ENCODE measurements around the gene RHOB.

DNA sequence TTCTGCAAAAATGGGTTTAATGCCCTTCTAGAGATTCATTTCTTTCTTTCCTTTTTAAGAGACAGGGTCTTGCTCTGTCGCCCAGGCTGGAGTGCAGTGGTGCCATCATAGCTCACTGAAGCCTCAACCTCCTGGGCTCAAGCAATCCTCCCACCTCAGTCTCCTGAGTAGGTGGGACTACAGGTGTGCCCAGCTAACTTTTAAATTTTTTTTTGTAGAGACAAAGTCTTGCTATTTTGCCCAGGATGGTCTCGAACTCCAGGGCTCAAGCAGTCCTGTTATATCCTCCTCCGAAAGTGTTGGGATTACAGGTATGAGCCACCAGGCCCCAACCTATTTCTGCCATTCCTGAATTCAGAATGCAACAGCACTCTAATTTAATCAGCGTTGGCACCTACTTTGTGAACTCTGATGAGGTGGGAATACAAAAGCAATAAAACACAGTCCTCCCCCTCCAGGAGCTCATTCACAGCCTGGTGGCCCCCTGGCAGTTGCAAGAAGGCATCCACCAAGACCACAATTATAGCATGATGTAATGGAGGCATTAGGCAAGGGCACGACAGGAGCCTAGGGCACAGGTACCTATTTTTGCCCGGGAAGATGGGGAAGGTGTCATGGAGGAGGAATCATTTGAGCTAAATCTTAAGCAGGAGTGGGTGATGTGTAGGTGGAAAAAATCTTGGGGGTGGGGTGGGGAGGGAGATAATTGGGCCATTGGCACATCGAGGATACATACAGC, 5.1 kb downstream of the RHOB start:
- TF ChIP-seq EZH2 (IDR thresholded peaks at IDR 0.05; ENCODE audit: borderline replicate concordance, insufficient read depth, low read length, poor library complexity, severe bottlenecking) (no peak), POLR2AphosphoS5 (IDR thresholded peaks at IDR 0.05) (no peak), RAD21 (conservative IDR thresholded peaks at IDR 0.05) (no peak), MXI1 (conservative IDR thresholded peaks at IDR 0.05; ENCODE audit: poor library complexity, severe bottlenecking) (no peak), SMC3 (conservative IDR thresholded peaks at IDR 0.05; ENCODE audit: poor library complexity) (no peak), EP300 (conservative IDR thresholded peaks at IDR 0.05; ENCODE audit: poor library complexity, severe bottlenecking) (no peak)
- TF ChIP-seq, protein P1, sequence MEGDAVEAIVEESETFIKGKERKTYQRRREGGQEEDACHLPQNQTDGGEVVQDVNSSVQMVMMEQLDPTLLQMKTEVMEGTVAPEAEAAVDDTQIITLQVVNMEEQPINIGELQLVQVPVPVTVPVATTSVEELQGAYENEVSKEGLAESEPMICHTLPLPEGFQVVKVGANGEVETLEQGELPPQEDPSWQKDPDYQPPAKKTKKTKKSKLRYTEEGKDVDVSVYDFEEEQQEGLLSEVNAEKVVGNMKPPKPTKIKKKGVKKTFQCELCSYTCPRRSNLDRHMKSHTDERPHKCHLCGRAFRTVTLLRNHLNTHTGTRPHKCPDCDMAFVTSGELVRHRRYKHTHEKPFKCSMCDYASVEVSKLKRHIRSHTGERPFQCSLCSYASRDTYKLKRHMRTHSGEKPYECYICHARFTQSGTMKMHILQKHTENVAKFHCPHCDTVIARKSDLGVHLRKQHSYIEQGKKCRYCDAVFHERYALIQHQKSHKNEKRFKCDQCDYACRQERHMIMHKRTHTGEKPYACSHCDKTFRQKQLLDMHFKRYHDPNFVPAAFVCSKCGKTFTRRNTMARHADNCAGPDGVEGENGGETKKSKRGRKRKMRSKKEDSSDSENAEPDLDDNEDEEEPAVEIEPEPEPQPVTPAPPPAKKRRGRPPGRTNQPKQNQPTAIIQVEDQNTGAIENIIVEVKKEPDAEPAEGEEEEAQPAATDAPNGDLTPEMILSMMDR (IDR thresholded peaks at IDR 0.05; ENCODE audit: poor library complexity, severe bottlenecking) = no peak
- TF ChIP-seq, protein P2, sequence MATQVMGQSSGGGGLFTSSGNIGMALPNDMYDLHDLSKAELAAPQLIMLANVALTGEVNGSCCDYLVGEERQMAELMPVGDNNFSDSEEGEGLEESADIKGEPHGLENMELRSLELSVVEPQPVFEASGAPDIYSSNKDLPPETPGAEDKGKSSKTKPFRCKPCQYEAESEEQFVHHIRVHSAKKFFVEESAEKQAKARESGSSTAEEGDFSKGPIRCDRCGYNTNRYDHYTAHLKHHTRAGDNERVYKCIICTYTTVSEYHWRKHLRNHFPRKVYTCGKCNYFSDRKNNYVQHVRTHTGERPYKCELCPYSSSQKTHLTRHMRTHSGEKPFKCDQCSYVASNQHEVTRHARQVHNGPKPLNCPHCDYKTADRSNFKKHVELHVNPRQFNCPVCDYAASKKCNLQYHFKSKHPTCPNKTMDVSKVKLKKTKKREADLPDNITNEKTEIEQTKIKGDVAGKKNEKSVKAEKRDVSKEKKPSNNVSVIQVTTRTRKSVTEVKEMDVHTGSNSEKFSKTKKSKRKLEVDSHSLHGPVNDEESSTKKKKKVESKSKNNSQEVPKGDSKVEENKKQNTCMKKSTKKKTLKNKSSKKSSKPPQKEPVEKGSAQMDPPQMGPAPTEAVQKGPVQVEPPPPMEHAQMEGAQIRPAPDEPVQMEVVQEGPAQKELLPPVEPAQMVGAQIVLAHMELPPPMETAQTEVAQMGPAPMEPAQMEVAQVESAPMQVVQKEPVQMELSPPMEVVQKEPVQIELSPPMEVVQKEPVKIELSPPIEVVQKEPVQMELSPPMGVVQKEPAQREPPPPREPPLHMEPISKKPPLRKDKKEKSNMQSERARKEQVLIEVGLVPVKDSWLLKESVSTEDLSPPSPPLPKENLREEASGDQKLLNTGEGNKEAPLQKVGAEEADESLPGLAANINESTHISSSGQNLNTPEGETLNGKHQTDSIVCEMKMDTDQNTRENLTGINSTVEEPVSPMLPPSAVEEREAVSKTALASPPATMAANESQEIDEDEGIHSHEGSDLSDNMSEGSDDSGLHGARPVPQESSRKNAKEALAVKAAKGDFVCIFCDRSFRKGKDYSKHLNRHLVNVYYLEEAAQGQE (IDR thresholded peaks at IDR 0.05; ENCODE audit: borderline replicate concordance) = no peak
